ENCODE data around the gene ZNF813. TPM values are rescaled to one million over a fixed set of nuclear protein-coding genes. Genes with fewer than 3 reads are reported as not detected.

Gene ZNF813
- polyA plus RNA-seq, 2 donors: 0.82 to 0.96 TPM

Other genes starting within 250 kb of the ZNF813 start
- gene ZNF677, start 212.9 kb upstream of the ZNF813 start, polyA plus RNA-seq: 1 to 10 TPM; 3.5 to 5.1 TPM
- not detected for gene VN1R2, start 209.4 kb upstream of the ZNF813 start, polyA plus RNA-seq
- not detected for gene VN1R4, start 200.0 kb upstream of the ZNF813 start, polyA plus RNA-seq
- gene ZNF845, start 134.0 kb upstream of the ZNF813 start, polyA plus RNA-seq: 1 to 10 TPM; 1.7 to 2.2 TPM
- 1 to 10 TPM; 3.2 to 5.2 TPM for gene ZNF525, start 102.0 kb upstream of the ZNF813 start, polyA plus RNA-seq
- 1 to 10 TPM; 1.6 to 3.2 TPM for gene ZNF765, start 72.6 kb upstream of the ZNF813 start, polyA plus RNA-seq
- 1 to 10 TPM; 3.8 to 5.8 TPM for gene ZNF761, start 35.7 kb upstream of the ZNF813 start, polyA plus RNA-seq
- 1 to 10 TPM; 4.7 to 6.1 TPM for gene ZNF331, start 70.4 kb downstream of the ZNF813 start, polyA plus RNA-seq
- not detected for gene DPRX, start 164.3 kb downstream of the ZNF813 start, polyA plus RNA-seq